SK-N-SH (cell line): Measurements from ENCODE around the gene TTYH3. TPM values are rescaled to one million over a fixed set of nuclear protein-coding genes. Genes with fewer than 3 reads are reported as not detected.

Experiments used
- CTCF ChIA-PET: fragments of 300-600, 350-600 bp; formaldehyde crosslinking; extraction: SDS; loops from one replicate; lab custom pipeline; 2021; lab: Yijun Ruan, JAX
- POLR2A ChIA-PET: fragments of 350-600 bp; sonication (Branson Sonifier 250); formaldehyde crosslinking; extraction: SDS; loops from one replicate; lab custom pipeline; 2020; ENCODE audit warnings: antibody characterized with exemption, inconsistent platforms; lab: Yijun Ruan, JAX
- DNase-seq: peaks from one replicate; pipeline ENCODE4 v3.0.0; 2012
- H2AFZ ChIP-seq: fragments of 200-600 bp; sonication (generic); 2 replicates; pipeline ENCODE4 v1.8.1; 2016; ENCODE audit warnings: antibody characterized with exemption, mild to moderate bottlenecking, low read depth
- H3F3A ChIP-seq: fragments of 200-600 bp; sonication (generic); replicated peaks from 2 replicates; pipeline ENCODE3; 2016; ENCODE audit warnings: antibody characterized with exemption, mild to moderate bottlenecking; ENCODE audit not compliant: insufficient read depth
- H3K27ac ChIP-seq, 2 experiments: fragments of 200-500 bp in 1 of 2; fragments of 200-600 bp in 1 of 2; sonication (Bioruptor generic) in 1 of 2; sonication (generic), shearing (Covaris generic) in 1 of 2; 2 replicates each; pipeline versions ENCODE4 v1.5.1 to v1.6.1; 2014 to 2016; ENCODE audit warnings: low read depth in 2 of 2, inconsistent platforms in 1 of 2, low read length in 1 of 2, mild to moderate bottlenecking in 1 of 2, mixed read lengths in 1 of 2
- H3K27me3 ChIP-seq: fragments of 200-600 bp; sonication (generic), shearing (Covaris generic); 2 replicates; pipeline ENCODE4 v1.6.1; 2016; ENCODE audit warnings: mixed run types; ENCODE audit not compliant: insufficient read depth
- H3K36me3 ChIP-seq, 2 experiments: fragments of 200-500 bp in 1 of 2; fragments of 200-600 bp in 1 of 2; sonication (Bioruptor generic) in 1 of 2; sonication (generic) in 1 of 2; replicated peaks in 1 of 2; 2 replicates each; pipeline versions ENCODE3 to v1.5.1; 2014 to 2016; ENCODE audit warnings: low read length in 1 of 2, mild to moderate bottlenecking in 1 of 2; ENCODE audit not compliant: insufficient read depth in 2 of 2, control insufficient read depth in 1 of 2
- H3K4me1 ChIP-seq, 2 experiments: fragments of 200-500 bp in 1 of 2; fragments of 200-600 bp in 1 of 2; sonication (Bioruptor generic) in 1 of 2; sonication (generic), shearing (Covaris generic) in 1 of 2; 2 replicates each; pipeline versions ENCODE4 v1.5.1 to v1.6.1; 2014 to 2016; ENCODE audit warnings: low read depth in 1 of 2, low read length in 1 of 2, mixed run types in 1 of 2; ENCODE audit not compliant: insufficient read depth in 2 of 2, control insufficient read depth in 1 of 2
- H3K4me2 ChIP-seq: fragments of 200-600 bp; sonication (generic), shearing (Covaris generic); 2 replicates; pipeline ENCODE4 v1.6.1; 2017; ENCODE audit warnings: mixed run types
- H3K4me3 ChIP-seq, 2 experiments: fragments of 200-500 bp in 1 of 2; fragments of 200-600 bp in 1 of 2; sonication (Bioruptor generic) in 1 of 2; sonication (generic), shearing (Covaris generic) in 1 of 2; 2 replicates each; pipeline versions ENCODE4 v1.5.1 to v1.8.1; 2014 to 2016; ENCODE audit warnings: low read depth in 2 of 2, inconsistent platforms in 1 of 2, low read length in 1 of 2, mild to moderate bottlenecking in 1 of 2, mixed read lengths in 1 of 2, moderate library complexity in 1 of 2
- H3K79me2 ChIP-seq: fragments of 200-600 bp; sonication (generic); 2 replicates; pipeline ENCODE4 v1.8.1; 2017; ENCODE audit warnings: mild to moderate bottlenecking; ENCODE audit not compliant: insufficient read depth
- H3K9ac ChIP-seq: fragments of 200-600 bp; sonication (generic); 2 replicates; pipeline ENCODE4 v1.6.1; 2017; ENCODE audit warnings: mixed run types
- H3K9me2 ChIP-seq: fragments of 200-600 bp; sonication (generic); 2 replicates; pipeline ENCODE4 v1.6.1; 2017; ENCODE audit warnings: mixed run types
- H3K9me3 ChIP-seq: fragments of 200-600 bp; sonication (generic); 2 replicates; pipeline ENCODE4 v1.6.1; 2017; ENCODE audit warnings: mixed run types, mild to moderate bottlenecking, moderate library complexity
- H4K20me1 ChIP-seq: fragments of 200-600 bp; sonication (generic); 2 replicates; pipeline ENCODE4 v1.6.1; 2017; ENCODE audit warnings: mild to moderate bottlenecking, mixed run types; ENCODE audit not compliant: insufficient read depth
- EZH2phosphoT487 ChIP-seq: fragments of 200-600 bp; sonication (generic); IDR thresholded peaks from 2 replicates; pipeline ENCODE4 v1.6.1; 2017; ENCODE audit warnings: low read depth, mixed run types, mild to moderate bottlenecking, antibody characterized with exemption, moderate library complexity, borderline replicate concordance
- FOXM1 ChIP-seq: IDR thresholded peaks from 2 replicates; pipeline ENCODE4 v1.4.0; 2012; ENCODE audit warnings: low read depth, mild to moderate bottlenecking
- GABPA ChIP-seq: IDR thresholded peaks from 2 replicates; pipeline ENCODE4 v1.4.0; 2012; ENCODE audit warnings: low read depth, mild to moderate bottlenecking
- GATA2 ChIP-seq: sonication (generic); formaldehyde crosslinking; IDR thresholded peaks from 2 replicates; pipeline ENCODE4 v1.5.0; 2020; ENCODE audit warnings: mild to moderate bottlenecking, missing genetic modification reagents
- JUND ChIP-seq: IDR thresholded peaks from 2 replicates; pipeline ENCODE4 v1.4.0; 2012
- MEF2A ChIP-seq: IDR thresholded peaks from 2 replicates; pipeline ENCODE4 v1.4.0; 2012; ENCODE audit warnings: low read depth, borderline replicate concordance
- MXI1 ChIP-seq: IDR thresholded peaks from 2 replicates; pipeline ENCODE4 v1.6.1; 2012; ENCODE audit warnings: mild to moderate bottlenecking, low read depth, low read length, improper control_type of control experiment
- NFIC ChIP-seq: IDR thresholded peaks from 2 replicates; pipeline ENCODE4 v1.4.0; 2012; ENCODE audit warnings: borderline replicate concordance
- NRF1 ChIP-seq: IDR thresholded peaks from 2 replicates; pipeline ENCODE4 v1.6.1; 2012; ENCODE audit warnings: low read depth, mild to moderate bottlenecking, low read length
- RAD21 ChIP-seq: IDR thresholded peaks from 2 replicates; pipeline ENCODE4 v1.6.1; 2012; ENCODE audit warnings: mild to moderate bottlenecking, low read length
- RXRA ChIP-seq: IDR thresholded peaks from 2 replicates; pipeline ENCODE4 v1.4.0; 2012; ENCODE audit warnings: low read depth, mild to moderate bottlenecking, borderline replicate concordance
- SIN3A ChIP-seq: IDR thresholded peaks from 2 replicates; pipeline ENCODE4 v1.6.1; 2012; ENCODE audit warnings: low read depth, mild to moderate bottlenecking, low read length, moderate library complexity, borderline replicate concordance
- TEAD4 ChIP-seq: IDR thresholded peaks from 2 replicates; pipeline ENCODE4 v1.4.0; 2012; ENCODE audit warnings: mild to moderate bottlenecking, borderline replicate concordance; ENCODE audit not compliant: insufficient read depth
- YY1 ChIP-seq: IDR thresholded peaks from 2 replicates; pipeline ENCODE4 v1.4.0; 2012; ENCODE audit warnings: low read depth, mild to moderate bottlenecking
- WGBS: methylation state at CpG from one replicate; pipeline ENCODE4 v1.1.6; 2017; ENCODE audit warnings: low lambda C conversion rate; 5-methylcytosine and 5-hydroxymethylcytosine counted together
- polyA plus RNA-seq, 3 experiments: library from polyadenylated mRNA; depleted of rRNA; stranded (reverse); fragments of >200 nt; gene quantifications; 2 replicates each; pipeline ENCODE4 v1.2.3, GENCODE V29; 2012
- TF ChIP-seq, protein P1 (sequence below): IDR thresholded peaks from 2 replicates; pipeline ENCODE4; 2012
- TF ChIP-seq, protein P2 (sequence below): fragments of 150-350 bp; IDR thresholded peaks from 2 replicates; pipeline ENCODE4 v1.6.1; 2017; ENCODE audit warnings: antibody characterized with exemption, low read length, low read depth, borderline replicate concordance
- TF ChIP-seq, protein P3 (sequence below): IDR thresholded peaks from 2 replicates; pipeline ENCODE4 v1.4.0; 2012; ENCODE audit warnings: low read depth, borderline replicate concordance
- TF ChIP-seq, protein P4 (sequence below): fragments of 200-600 bp; sonication (generic); IDR thresholded peaks from 2 replicates; pipeline ENCODE4 v1.6.1; 2017; ENCODE audit warnings: antibody characterized with exemption, mild to moderate bottlenecking, moderate library complexity

The TTYH3 gene
- polyA plus RNA-seq, 1 of the 3 experiments (the other 2 are of a cell fraction) = 105 TPM

DNA sequence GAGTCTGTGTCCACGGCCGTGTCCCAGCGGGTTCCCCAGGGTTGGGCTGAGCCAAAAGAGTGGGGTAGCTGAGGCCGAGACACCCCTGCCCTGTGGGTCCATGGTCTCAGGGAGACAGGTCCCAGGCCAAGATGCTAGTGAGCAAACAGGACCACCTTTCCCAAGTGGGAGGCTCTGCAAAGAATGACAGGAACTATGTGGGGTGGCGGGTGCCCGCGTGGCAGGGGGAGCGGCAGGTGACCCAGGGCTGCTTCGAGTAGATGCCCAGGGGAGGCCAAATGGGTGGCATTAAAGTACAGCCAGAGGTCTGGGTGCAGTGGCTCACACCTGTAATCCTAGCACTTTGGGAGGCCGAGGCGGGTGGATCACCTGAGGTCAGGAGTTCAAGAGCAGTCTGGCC, 18.2 kb downstream of the TTYH3 start:
- TF ChIP-seq RXRA (no peak), GATA2 (CRISPR knock-in tag) (no peak), SIN3A (no peak), YY1 (no peak), RAD21 (no peak)
- TF ChIP-seq, protein P1, sequence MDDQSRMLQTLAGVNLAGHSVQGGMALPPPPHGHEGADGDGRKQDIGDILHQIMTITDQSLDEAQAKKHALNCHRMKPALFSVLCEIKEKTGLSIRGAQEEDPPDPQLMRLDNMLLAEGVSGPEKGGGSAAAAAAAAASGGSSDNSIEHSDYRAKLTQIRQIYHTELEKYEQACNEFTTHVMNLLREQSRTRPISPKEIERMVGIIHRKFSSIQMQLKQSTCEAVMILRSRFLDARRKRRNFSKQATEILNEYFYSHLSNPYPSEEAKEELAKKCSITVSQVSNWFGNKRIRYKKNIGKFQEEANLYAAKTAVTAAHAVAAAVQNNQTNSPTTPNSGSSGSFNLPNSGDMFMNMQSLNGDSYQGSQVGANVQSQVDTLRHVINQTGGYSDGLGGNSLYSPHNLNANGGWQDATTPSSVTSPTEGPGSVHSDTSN = no peak
- H3K4me1 ChIP-seq = peaks cover 7 to 36% of the 10 kb centered on the region in 2 experiments
- no peak overlapping the region for H3K4me2 ChIP-seq
- H3K4me3 ChIP-seq = no peak overlapping the region
- H3K9me3 ChIP-seq = no peaks in the 10 kb centered on the region
- peaks cover 49% of the 10 kb centered on the region for H4K20me1 ChIP-seq
- H3F3A ChIP-seq = peaks cover 6% of the 10 kb centered on the region
- H3K9me2 ChIP-seq = no peaks in the 10 kb centered on the region
- peaks cover 28 to 54% of the 10 kb centered on the region in 2 experiments for H3K36me3 ChIP-seq
- no peak overlapping the region for H3K9ac ChIP-seq
- ChIA-PET CTCF (interaction anchor here (0.8 to 4.6 kb wide), 5 partner anchors 11 to 198 kb away, joined by 3 to 28 read pairs (median 5); no protein-coding TSS in a partner anchor), POLR2A (no interaction called here)
- peaks cover 34% of the 10 kb centered on the region for H3K79me2 ChIP-seq
- no peak overlapping the region for H2AFZ ChIP-seq
- H3K27ac ChIP-seq = no peak overlapping the region; a peak in 1 of 4 replicates
- no peaks in the 10 kb centered on the region for H3K27me3 ChIP-seq
- no peak for DNase-seq
- WGBS = 97% methylated on average over 11 of the region's 11 CpGs

DNA sequence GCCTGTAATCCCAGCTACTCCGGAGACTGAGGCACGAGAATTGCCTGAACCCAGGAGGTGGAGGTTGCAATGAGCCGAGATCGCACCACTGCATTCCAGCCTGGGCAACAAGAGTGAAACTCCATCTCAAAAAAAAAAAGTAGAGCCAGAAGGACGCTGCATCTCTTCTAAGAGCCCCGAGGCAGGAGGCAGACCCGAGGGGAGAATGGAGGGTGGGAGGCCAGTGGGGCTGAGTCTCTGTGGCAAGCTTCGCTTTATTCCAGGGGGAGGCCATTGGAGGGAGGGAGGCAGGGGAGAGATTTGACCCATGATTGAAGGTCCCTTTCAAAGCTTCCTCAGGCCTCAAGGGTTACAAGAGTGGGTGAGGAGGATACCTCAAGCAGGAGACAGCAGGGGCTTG, 18.7 kb downstream of the TTYH3 start:
- ChIA-PET CTCF (interaction anchor here (0.8 to 4.6 kb wide), 5 partner anchors 11 to 198 kb away, joined by 3 to 28 read pairs (median 5); no protein-coding TSS in a partner anchor), POLR2A (interaction anchor here (1.2 kb wide), 1 partner anchor 18 kb away, joined by 3 read pairs; no protein-coding TSS in a partner anchor)
- H3K36me3 ChIP-seq = peaks cover 29 to 57% of the 10 kb centered on the region in 2 experiments
- peaks cover 30% of the 10 kb centered on the region for H3K79me2 ChIP-seq
- H3K27me3 ChIP-seq = no peaks in the 10 kb centered on the region
- no peaks in the 10 kb centered on the region for H3K9me2 ChIP-seq
- no peak overlapping the region for H2AFZ ChIP-seq
- peaks cover 44% of the 10 kb centered on the region for H4K20me1 ChIP-seq
- WGBS = 78% methylated on average over 8 of the region's 8 CpGs
- no peak overlapping the region for H3K9ac ChIP-seq
- DNase-seq = no peak
- H3K27ac ChIP-seq = no peak overlapping the region
- H3K4me2 ChIP-seq = no peak overlapping the region
- H3F3A ChIP-seq = peaks cover 6% of the 10 kb centered on the region
- no peak overlapping the region for H3K4me3 ChIP-seq
- peaks cover 3 to 32% of the 10 kb centered on the region in 2 experiments for H3K4me1 ChIP-seq
- TF ChIP-seq EZH2phosphoT487 (no peak), JUND (no peak), GABPA (no peak), NFIC (no peak), GATA2 (CRISPR knock-in tag) (no peak), YY1 (no peak), MEF2A (no peak), TEAD4 (no peak), SIN3A (no peak), MXI1 (no peak), FOXM1 (no peak), NRF1 (no peak)
- TF ChIP-seq, protein P2, sequence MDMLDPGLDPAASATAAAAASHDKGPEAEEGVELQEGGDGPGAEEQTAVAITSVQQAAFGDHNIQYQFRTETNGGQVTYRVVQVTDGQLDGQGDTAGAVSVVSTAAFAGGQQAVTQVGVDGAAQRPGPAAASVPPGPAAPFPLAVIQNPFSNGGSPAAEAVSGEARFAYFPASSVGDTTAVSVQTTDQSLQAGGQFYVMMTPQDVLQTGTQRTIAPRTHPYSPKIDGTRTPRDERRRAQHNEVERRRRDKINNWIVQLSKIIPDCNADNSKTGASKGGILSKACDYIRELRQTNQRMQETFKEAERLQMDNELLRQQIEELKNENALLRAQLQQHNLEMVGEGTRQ = no peak
- TF ChIP-seq, protein P3, sequence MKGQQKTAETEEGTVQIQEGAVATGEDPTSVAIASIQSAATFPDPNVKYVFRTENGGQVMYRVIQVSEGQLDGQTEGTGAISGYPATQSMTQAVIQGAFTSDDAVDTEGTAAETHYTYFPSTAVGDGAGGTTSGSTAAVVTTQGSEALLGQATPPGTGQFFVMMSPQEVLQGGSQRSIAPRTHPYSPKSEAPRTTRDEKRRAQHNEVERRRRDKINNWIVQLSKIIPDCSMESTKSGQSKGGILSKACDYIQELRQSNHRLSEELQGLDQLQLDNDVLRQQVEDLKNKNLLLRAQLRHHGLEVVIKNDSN = no peak
- TF ChIP-seq, protein P1 = no peak
- TF ChIP-seq, protein P4, sequence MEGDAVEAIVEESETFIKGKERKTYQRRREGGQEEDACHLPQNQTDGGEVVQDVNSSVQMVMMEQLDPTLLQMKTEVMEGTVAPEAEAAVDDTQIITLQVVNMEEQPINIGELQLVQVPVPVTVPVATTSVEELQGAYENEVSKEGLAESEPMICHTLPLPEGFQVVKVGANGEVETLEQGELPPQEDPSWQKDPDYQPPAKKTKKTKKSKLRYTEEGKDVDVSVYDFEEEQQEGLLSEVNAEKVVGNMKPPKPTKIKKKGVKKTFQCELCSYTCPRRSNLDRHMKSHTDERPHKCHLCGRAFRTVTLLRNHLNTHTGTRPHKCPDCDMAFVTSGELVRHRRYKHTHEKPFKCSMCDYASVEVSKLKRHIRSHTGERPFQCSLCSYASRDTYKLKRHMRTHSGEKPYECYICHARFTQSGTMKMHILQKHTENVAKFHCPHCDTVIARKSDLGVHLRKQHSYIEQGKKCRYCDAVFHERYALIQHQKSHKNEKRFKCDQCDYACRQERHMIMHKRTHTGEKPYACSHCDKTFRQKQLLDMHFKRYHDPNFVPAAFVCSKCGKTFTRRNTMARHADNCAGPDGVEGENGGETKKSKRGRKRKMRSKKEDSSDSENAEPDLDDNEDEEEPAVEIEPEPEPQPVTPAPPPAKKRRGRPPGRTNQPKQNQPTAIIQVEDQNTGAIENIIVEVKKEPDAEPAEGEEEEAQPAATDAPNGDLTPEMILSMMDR = no peak
- H3K9me3 ChIP-seq = no peaks in the 10 kb centered on the region
